WTC11 (cell line): Measurements from ENCODE around the gene CNDP2.

Source experiments
- ATF1 ChIP-seq: sonication (generic); formaldehyde crosslinking; IDR thresholded peaks from 2 replicates; pipeline ENCODE4 v1.8.1; 2023; ENCODE audit warnings: mild to moderate bottlenecking, moderate library complexity, missing genetic modification reagents
- CBFB ChIP-seq: sonication (generic); formaldehyde crosslinking; IDR thresholded peaks from 2 replicates; pipeline ENCODE4 v1.8.1; 2022; ENCODE audit warnings: mild to moderate bottlenecking, low read depth, missing genetic modification reagents
- CTCF ChIP-seq: fragments of 200-600 bp; IDR thresholded peaks from 2 replicates; pipeline ENCODE4 v1.8.0; 2022; ENCODE audit warnings: antibody characterized with exemption
- E2F4 ChIP-seq: sonication (generic); formaldehyde crosslinking; IDR thresholded peaks from 2 replicates; pipeline ENCODE4 v1.8.1; 2022; ENCODE audit warnings: low read depth, mild to moderate bottlenecking, moderate library complexity, missing genetic modification reagents, borderline replicate concordance
- MLX ChIP-seq: sonication (generic); formaldehyde crosslinking; IDR thresholded peaks from 2 replicates; pipeline ENCODE4 v1.8.1; 2023; ENCODE audit warnings: mild to moderate bottlenecking, missing genetic modification reagents, moderate library complexity
- PREB ChIP-seq: sonication (generic); formaldehyde crosslinking; IDR thresholded peaks from 2 replicates; pipeline ENCODE4 v1.8.1; 2022; ENCODE audit warnings: mild to moderate bottlenecking, missing genetic modification reagents, moderate library complexity, borderline replicate concordance
- SMAD3 ChIP-seq: sonication (generic); formaldehyde crosslinking; IDR thresholded peaks from 2 replicates; pipeline ENCODE4 v1.8.0; 2022; ENCODE audit warnings: missing genetic modification reagents, mild to moderate bottlenecking, borderline replicate concordance
- SP1 ChIP-seq: sonication (generic); formaldehyde crosslinking; conservative IDR thresholded peaks from 2 replicates; pipeline ENCODE4 v1.8.1; 2022; ENCODE audit warnings: missing genetic modification reagents
- STAT6 ChIP-seq: sonication (generic); formaldehyde crosslinking; conservative IDR thresholded peaks from 2 replicates; pipeline ENCODE4 v1.8.1; 2023; ENCODE audit warnings: mild to moderate bottlenecking, low read depth, missing genetic modification reagents, moderate library complexity
- TEAD4 ChIP-seq: sonication (generic); formaldehyde crosslinking; IDR thresholded peaks from 2 replicates; pipeline ENCODE4 v1.8.0; 2022; ENCODE audit warnings: mild to moderate bottlenecking, missing genetic modification reagents
- USF2 ChIP-seq: sonication (generic); formaldehyde crosslinking; IDR thresholded peaks from 2 replicates; pipeline ENCODE4 v1.8.1; 2023; ENCODE audit warnings: mild to moderate bottlenecking, missing genetic modification reagents, moderate library complexity
- ZNF512 ChIP-seq: sonication (generic); formaldehyde crosslinking; IDR thresholded peaks from 2 replicates; pipeline ENCODE4 v1.8.1; 2022; ENCODE audit warnings: missing genetic modification reagents, borderline replicate concordance

GRCh38 chr18:74546751-74547530 is 50.8 kb downstream of the CNDP2 start:
- no peak for TF ChIP-seq ZNF512
- no peak for TF ChIP-seq SMAD3 (CRISPR knock-in tag)
- TF ChIP-seq CTCF: no peak
- TF ChIP-seq CBFB (CRISPR knock-in tag): no peak
- TF ChIP-seq PREB (CRISPR knock-in tag): no peak
- TF ChIP-seq MLX (CRISPR knock-in tag): no peak
- TF ChIP-seq USF2: no peak
- no peak for TF ChIP-seq TEAD4 (CRISPR knock-in tag)
- no peak for TF ChIP-seq ATF1
- no peak for TF ChIP-seq E2F4 (CRISPR knock-in tag)
- TF ChIP-seq STAT6 (CRISPR knock-in tag): no peak
- no peak for TF ChIP-seq SP1 (CRISPR knock-in tag)
